NCI-H526 (cell line): ENCODE data around the gene ZNF345.

Experiments
- DNase-seq, 2 experiments: peaks; one replicate each; lab custom pipeline; 2025; lab: John Stamatoyannopoulos, UW

ZNF345 gene

GRCh38 chr19:36916991-36917390 is 66.3 kb downstream of the ZNF345 start:
- DNase-seq = peak; percentile 24 to 45

- DNase-seq = no peak
These were observed 67.4 kb downstream of the ZNF345 start for GRCh38 chr19:36918090-36918489.
